SK-N-MC (cell line): Measurements from ENCODE around the gene ATPAF1.

Experiments used
- EZH2 ChIP-seq: fragments of 200-600 bp; sonication (generic); IDR thresholded peaks from one replicate; pipeline ENCODE4 v1.6.1; 2017; ENCODE audit warnings: antibody characterized with exemption
- FOXP2 ChIP-seq: optimal IDR thresholded peaks from 2 replicates; pipeline ENCODE3; 2011; ENCODE audit warnings: mild to moderate bottlenecking, moderate library complexity; ENCODE audit not compliant: insufficient read depth; ENCODE audit errors: extremely low read length, control extremely low read depth
- POLR2AphosphoS5 ChIP-seq: IDR thresholded peaks from 2 replicates; pipeline ENCODE4 v1.6.1; 2012; ENCODE audit warnings: mild to moderate bottlenecking, low read depth, low read length, borderline replicate concordance

DNA sequence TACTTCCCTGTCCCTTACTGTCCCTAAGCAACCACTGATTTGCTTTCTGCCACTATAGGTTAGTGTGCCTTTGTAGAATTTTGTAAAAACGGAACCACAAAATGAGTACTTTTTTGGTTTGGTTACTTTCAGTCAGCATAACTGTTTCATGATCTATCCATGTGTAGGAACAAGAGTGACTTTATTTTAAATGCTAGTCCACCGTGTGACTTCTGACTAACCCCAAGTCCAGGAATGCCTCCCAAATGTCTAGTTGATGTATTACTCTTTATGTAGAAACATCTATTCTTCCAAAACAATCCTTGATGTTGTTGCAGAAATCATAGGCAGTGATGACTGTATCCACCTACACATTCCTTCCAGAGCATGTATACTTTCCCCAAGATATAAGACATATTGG lies 21.3 kb downstream of the ATPAF1 start:
- TF ChIP-seq EZH2 (no peak), POLR2AphosphoS5 (no peak), FOXP2 (no peak)
